LNCaP clone FGC (cell line): ENCODE measurements around the gene ATRAID.

Source experiments
- DNase-seq: peaks from one replicate; pipeline ENCODE4 v3.0.0-alpha.2; 2011; ENCODE audit warnings: low read depth
- H3K4me3 ChIP-seq: 2 replicates; pipeline ENCODE4 v1.5.1; 2011; ENCODE audit warnings: mild to moderate bottlenecking, low read depth, low read length, control low read depth
- TF ChIP-seq, protein P1 (sequence below): IDR thresholded peaks from 2 replicates; pipeline ENCODE4 v1.5.1; 2012; ENCODE audit warnings: mild to moderate bottlenecking; ENCODE audit not compliant: control insufficient read depth, insufficient read depth; ENCODE audit errors: extremely low read depth

ATRAID gene

GRCh38 chr2:27222407-27222806 lies 10.6 kb downstream of the ATRAID start:
- H3K4me3 ChIP-seq: no peak overlapping the region

DNA sequence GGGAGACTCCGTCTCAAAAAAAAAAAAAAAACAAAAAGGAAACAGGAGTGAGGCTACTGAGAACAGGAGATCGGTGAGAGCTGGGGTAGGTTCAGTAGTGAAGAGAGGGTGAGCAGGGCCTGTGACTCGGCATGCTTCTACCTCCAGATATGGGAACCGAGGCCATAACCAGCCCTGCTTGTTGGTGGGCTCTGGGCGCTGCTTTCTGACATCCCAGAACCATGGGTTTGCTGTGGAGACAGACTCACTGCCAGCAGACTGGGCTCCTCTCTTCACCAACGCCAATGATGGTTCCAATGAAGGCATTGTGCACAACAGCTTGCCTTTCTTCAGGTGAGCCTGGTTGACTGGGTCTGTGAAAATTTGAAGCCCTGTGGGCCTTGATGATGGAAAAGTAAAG lies 11.6 kb downstream of the ATRAID start:
- DNase-seq: no peak
- TF ChIP-seq, protein P1, sequence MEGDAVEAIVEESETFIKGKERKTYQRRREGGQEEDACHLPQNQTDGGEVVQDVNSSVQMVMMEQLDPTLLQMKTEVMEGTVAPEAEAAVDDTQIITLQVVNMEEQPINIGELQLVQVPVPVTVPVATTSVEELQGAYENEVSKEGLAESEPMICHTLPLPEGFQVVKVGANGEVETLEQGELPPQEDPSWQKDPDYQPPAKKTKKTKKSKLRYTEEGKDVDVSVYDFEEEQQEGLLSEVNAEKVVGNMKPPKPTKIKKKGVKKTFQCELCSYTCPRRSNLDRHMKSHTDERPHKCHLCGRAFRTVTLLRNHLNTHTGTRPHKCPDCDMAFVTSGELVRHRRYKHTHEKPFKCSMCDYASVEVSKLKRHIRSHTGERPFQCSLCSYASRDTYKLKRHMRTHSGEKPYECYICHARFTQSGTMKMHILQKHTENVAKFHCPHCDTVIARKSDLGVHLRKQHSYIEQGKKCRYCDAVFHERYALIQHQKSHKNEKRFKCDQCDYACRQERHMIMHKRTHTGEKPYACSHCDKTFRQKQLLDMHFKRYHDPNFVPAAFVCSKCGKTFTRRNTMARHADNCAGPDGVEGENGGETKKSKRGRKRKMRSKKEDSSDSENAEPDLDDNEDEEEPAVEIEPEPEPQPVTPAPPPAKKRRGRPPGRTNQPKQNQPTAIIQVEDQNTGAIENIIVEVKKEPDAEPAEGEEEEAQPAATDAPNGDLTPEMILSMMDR: no peak
- H3K4me3 ChIP-seq: no peak overlapping the region

More at GRCh38 chr2:27222407-27222806, 10.6 kb downstream of the ATRAID start:
- no peak for DNase-seq
- TF ChIP-seq, protein P1: no peak

- H3K4me3 ChIP-seq: no peak overlapping the region
- no peak for DNase-seq
- TF ChIP-seq, protein P1: no peak
Measured at GRCh38 chr2:27225526-27225925, 13.7 kb downstream of the ATRAID start.

- no peak overlapping the region for H3K4me3 ChIP-seq
- TF ChIP-seq, protein P1: no peak
- DNase-seq: no peak
Measured at GRCh38 chr2:27227501-27227900, 15.7 kb downstream of the ATRAID start.

DNA sequence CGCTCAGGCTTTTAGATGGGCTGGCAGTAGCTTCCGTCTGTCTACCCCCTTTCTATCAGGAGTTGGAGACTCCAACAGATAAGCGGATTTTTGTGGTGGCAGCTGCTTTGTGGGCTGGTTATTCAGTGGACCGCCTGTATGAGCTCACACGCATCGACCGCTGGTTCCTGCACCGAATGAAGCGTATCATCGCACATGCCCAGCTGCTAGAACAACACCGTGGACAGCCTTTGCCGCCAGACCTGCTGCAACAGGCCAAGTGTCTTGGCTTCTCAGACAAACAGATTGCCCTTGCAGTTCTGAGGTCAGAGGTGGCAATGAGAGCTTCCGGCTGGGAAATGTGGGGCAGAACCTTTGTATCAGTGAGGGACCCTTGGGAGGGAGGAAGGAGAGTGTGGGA lies 20.1 kb downstream of the ATRAID start:
- no peak for DNase-seq
- no peak overlapping the region for H3K4me3 ChIP-seq
- TF ChIP-seq, protein P1: no peak

GRCh38 chr2:27233341-27233740 lies 21.5 kb downstream of the ATRAID start:
- no peak for DNase-seq
- TF ChIP-seq, protein P1: no peak
- H3K4me3 ChIP-seq: no peak overlapping the region

DNA sequence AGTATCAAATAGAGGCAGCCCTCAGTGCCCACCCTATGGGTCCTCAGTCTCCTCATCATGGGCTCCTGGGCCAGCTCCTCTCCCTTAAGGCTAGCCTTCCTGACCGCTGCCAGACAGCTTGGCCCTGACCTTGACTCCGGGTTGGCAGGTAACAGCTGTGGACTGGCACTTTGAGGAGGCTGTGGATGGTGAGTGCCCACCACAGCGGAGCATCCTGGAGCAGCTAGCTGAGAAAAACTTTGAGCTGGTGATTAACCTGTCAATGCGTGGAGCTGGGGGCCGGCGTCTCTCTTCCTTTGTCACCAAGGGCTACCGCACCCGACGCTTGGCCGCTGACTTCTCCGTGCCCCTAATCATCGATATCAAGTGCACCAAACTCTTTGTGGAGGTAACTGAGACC lies 24.3 kb downstream of the ATRAID start:
- TF ChIP-seq, protein P1: no peak
- no peak for DNase-seq
- no peak overlapping the region for H3K4me3 ChIP-seq
